Endometrial microvascular endothelial cells (primary cell): ENCODE results near the gene SPCS1. TPM values are rescaled to one million over a fixed set of nuclear protein-coding genes. Genes with fewer than 3 reads are reported as not detected.
"Not testable (repeated sequence)": the region's sequence is repeated elsewhere in the genome, so short reads cannot be mapped to it uniquely, and the experiment has no call there.

ENCODE experiments used
- in situ Hi-C: cut with HindIII; loops from 2 replicates; pipeline ENCODE4 v1.10.0; 2017; ENCODE audit warnings: low sequenced_read_pairs, low pct_unique_long_range_greater_than_20kb; ENCODE audit errors: inconsistent ontology term
- total RNA-seq: library from RNA; depleted of rRNA; stranded (reverse); fragments of >200 nt; gene quantifications from one replicate; pipeline ENCODE4 v1.2.3, GENCODE V29; 2015; ENCODE audit errors: inconsistent ontology term

The SPCS1 gene
- total RNA-seq: 115 TPM

GRCh38 chr3:52705688-52706686 lies at the start of gene SPCS1, which contains the start of gene GLT8D1:
SPCS1 (plus strand) TSS chr3:52706106; CDS start chr3:52706247, 141 bp downstream.
GLT8D1 (minus strand) TSS chr3:52705791; CDS start chr3:52700460, 5,331 bp downstream.
- in situ Hi-C loops: no loop called here

GRCh38 chr3:52660046-52660445 lies 45.9 kb upstream of the SPCS1 start:
- in situ Hi-C loops: no loop called here

GRCh38 chr3:52663098-52663497 lies 42.8 kb upstream of the SPCS1 start:
- in situ Hi-C loops: no loop called here

GRCh38 chr3:52670621-52671521 lies 35.0 kb upstream of the SPCS1 start:
- in situ Hi-C loops: no loop called here

- in situ Hi-C loops: no loop called here
These were observed 34.2 kb upstream of the SPCS1 start for GRCh38 chr3:52671676-52672075.

GRCh38 chr3:52676201-52676600 lies 29.7 kb upstream of the SPCS1 start:
- in situ Hi-C loops: not testable (repeated sequence)

GRCh38 chr3:52678265-52679198 lies 27.4 kb upstream of the SPCS1 start:
- in situ Hi-C loops: no loop called here

- in situ Hi-C loops: no loop called here
These were observed 26.7 kb upstream of the SPCS1 start for GRCh38 chr3:52679199-52679538.

GRCh38 chr3:52679811-52680210 lies 26.1 kb upstream of the SPCS1 start:
- in situ Hi-C loops: no loop called here

GRCh38 chr3:52681596-52681995 lies 24.3 kb upstream of the SPCS1 start:
- in situ Hi-C loops: no loop called here

GRCh38 chr3:52682016-52682415 lies 23.9 kb upstream of the SPCS1 start:
- in situ Hi-C loops: no loop called here

GRCh38 chr3:52683611-52684010 lies 22.3 kb upstream of the SPCS1 start:
- in situ Hi-C loops: no loop called here

GRCh38 chr3:52684184-52684583 lies 21.7 kb upstream of the SPCS1 start:
- in situ Hi-C loops: no loop called here

- in situ Hi-C loops: no loop called here
These were observed 20.6 kb upstream of the SPCS1 start for GRCh38 chr3:52685285-52685708.

GRCh38 chr3:52685709-52686691 lies 19.9 kb upstream of the SPCS1 start, which contains the start of the genes GNL3 and PBRM1:
GNL3 (plus strand) TSS chr3:52686032; CDS start chr3:52686093, 61 bp downstream.
PBRM1 (minus strand) TSS chr3:52685913.
- in situ Hi-C loops: no loop called here

GRCh38 chr3:52688266-52688665 lies 17.6 kb upstream of the SPCS1 start:
- in situ Hi-C loops: no loop called here

GRCh38 chr3:52689151-52689550 lies 16.8 kb upstream of the SPCS1 start:
- in situ Hi-C loops: no loop called here
